ENCODE measurements around the gene RBM15B.

- no peak for TF ChIP-seq CTCF (IDR thresholded peaks at IDR 0.05)
- TF ChIP-seq POLR2A (IDR thresholded peaks at IDR 0.05), result no peak
These were observed 6.3 kb downstream of the RBM15B start for GRCh38 chr3:51397392-51397791.
